ENCODE results near the gene SPON2.
A peak's percentile ranks its signal among the peaks of the same experiment; 100 is the strongest.

Gene SPON2

GRCh38 chr4:1204828-1205585 is 32.6 kb upstream of the SPON2 start:
- CTCF ChIA-PET, result no interaction called here
- H3K27ac Mint-ChIP-seq, result no peak overlapping the region

DNA sequence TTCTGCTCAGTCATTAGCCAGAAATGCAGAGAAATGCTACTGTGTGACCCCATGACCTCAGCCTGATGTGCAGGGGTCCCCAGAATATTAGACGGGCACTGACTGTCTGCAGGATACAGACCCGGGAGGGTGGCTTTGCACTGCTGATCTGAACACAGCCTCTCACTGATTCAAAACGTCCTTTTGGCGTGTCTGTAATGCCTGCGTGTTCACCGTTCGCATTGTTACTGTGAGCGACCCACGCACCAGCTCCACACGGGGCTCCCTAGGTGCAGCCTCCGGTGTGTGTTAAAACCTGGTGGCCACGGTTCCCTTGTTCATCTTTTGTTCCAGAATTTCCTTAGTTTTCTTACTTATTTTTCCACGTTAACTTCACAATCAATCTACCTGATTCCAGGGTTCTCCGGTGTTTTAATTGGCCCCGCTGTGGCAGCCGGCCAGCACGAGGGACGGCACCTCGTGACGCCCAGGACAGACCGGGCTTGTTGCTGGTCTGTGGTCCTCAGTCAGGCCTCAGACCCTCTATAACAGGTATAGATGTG is 32.0 kb upstream of the SPON2 start:
- no peaks in the 10 kb centered on the region for H3K9me3 Mint-ChIP-seq
- H3K4me1 Mint-ChIP-seq, result peaks cover 47% of the 10 kb centered on the region
- H3K27ac Mint-ChIP-seq, result peak overlapping the region; percentile 70
- peaks cover 9% of the 10 kb centered on the region for H3K36me3 Mint-ChIP-seq
- no peaks in the 10 kb centered on the region for H3K27me3 Mint-ChIP-seq
- CTCF ChIA-PET, result interaction anchor here (1.2 to 3.0 kb wide), 2 partner anchors 13 to 37 kb away, joined by 3 to 15 read pairs; no protein-coding TSS in a partner anchor
- H3K4me3 Mint-ChIP-seq, result no peak overlapping the region
- DNase-seq, result no peak

More at GRCh38 chr4:1204828-1205585, 32.6 kb upstream of the SPON2 start:
- Mint-ChIP-seq H3K36me3 (peaks cover 9% of the 10 kb centered on the region), H3K4me1 (peaks cover 42% of the 10 kb centered on the region), H3K9me3 (no peaks in the 10 kb centered on the region), H3K27me3 (no peaks in the 10 kb centered on the region), H3K4me3 (no peak overlapping the region)
- peak; percentile 10 for DNase-seq

DNA sequence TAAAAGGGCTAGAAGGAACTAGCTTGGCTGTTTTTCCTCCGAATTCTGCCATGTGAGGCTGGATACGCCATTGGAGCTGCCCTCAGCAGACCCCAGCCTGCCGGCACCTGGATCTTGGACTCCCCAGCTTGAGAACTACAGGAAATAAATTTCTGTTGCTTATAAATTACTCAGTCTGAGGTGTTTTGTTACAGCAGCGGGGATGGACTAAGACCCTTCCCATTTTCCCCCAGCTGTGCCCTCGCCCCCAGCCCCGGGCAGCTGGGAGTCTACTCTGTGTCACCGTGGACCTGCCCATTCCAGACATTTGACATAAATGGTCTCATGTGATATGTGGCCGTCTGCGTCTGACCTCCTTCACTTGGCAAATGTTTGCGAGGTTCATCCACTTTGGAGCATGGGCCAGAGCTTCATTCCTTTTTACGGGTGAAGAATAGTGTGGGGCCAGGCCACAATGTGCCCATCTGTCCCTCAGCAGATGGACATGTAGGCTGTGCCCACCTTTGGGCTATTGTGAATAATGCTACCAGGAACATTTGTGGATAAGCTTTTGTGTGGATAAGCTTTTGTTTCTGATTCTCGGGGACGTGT is 30.7 kb upstream of the SPON2 start:
- DNase-seq, result no peak
- H3K4me1 Mint-ChIP-seq, result peaks cover 52% of the 10 kb centered on the region
- CTCF ChIA-PET, result interaction anchor here (0.6 to 3.0 kb wide), 5 partner anchors 14 to 85 kb away, joined by 3 to 15 read pairs (median 3); no protein-coding TSS in a partner anchor
- peaks cover 9% of the 10 kb centered on the region for H3K36me3 Mint-ChIP-seq
- H3K27ac Mint-ChIP-seq, result peak overlapping the region; percentile 100
- H3K4me3 Mint-ChIP-seq, result no peak overlapping the region
- no peaks in the 10 kb centered on the region for H3K27me3 Mint-ChIP-seq
- no peaks in the 10 kb centered on the region for H3K9me3 Mint-ChIP-seq

DNA sequence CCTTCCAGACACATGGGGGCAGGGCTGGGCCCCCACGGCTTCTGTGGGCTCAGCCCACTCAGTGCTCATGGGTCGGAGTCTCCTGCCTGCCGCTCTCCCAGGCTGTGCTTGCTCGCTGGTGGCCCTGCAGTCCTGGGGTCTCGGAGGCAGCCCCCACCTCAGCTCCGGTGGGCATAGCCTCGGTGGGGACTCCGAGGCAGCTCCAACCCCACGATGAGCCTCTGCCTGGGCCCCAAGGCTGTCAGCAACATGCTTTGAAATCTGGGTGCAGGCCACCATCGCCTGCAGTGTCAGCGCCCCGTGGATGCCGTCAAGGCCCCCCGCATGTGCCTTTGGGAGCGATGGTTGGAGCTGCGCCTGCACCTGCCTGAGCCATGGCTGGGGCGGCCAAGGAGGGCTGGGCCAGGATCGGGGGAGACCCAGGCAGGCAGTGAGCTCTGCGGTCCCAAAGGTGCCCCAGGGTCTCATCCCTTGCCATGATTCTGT is 30.2 kb upstream of the SPON2 start:
- Mint-ChIP-seq H3K36me3 (peaks cover 12% of the 10 kb centered on the region), H3K4me1 (peaks cover 52% of the 10 kb centered on the region), H3K27me3 (no peaks in the 10 kb centered on the region), H3K4me3 (peak overlapping the region; percentile 84), H3K27ac (peak overlapping the region; percentile 100), H3K9me3 (no peaks in the 10 kb centered on the region)
- CTCF ChIA-PET, result interaction anchor here (0.6 to 3.0 kb wide), 5 partner anchors 36 to 86 kb away, joined by 3 to 15 read pairs (median 4); no protein-coding TSS in a partner anchor
- no peak for DNase-seq

GRCh38 chr4:1201851-1202525 is 29.6 kb upstream of the SPON2 start:
- CTCF ChIA-PET, result interaction anchor here (1.0 to 3.0 kb wide), 3 partner anchors 35 to 87 kb away, joined by 3 to 15 read pairs (median 4); no protein-coding TSS in a partner anchor
- Mint-ChIP-seq H3K9me3 (no peaks in the 10 kb centered on the region), H3K36me3 (peaks cover 15% of the 10 kb centered on the region), H3K27me3 (peaks cover 1% of the 10 kb centered on the region), H3K27ac (peak overlapping the region; percentile 100), H3K4me1 (peaks cover 54% of the 10 kb centered on the region), H3K4me3 (peak overlapping the region; percentile 84)
- DNase-seq, result peak; percentile 89

- H3K36me3 Mint-ChIP-seq, result peaks cover 25% of the 10 kb centered on the region
- H3K27ac Mint-ChIP-seq, result peak overlapping the region; percentile 100
- no peaks in the 10 kb centered on the region for H3K9me3 Mint-ChIP-seq
- peaks cover 5% of the 10 kb centered on the region for H3K27me3 Mint-ChIP-seq
- CTCF ChIA-PET, result interaction anchor here (0.8 kb wide), 1 partner anchor 33 kb away, joined by 5 read pairs; no protein-coding TSS in a partner anchor
- H3K4me3 Mint-ChIP-seq, result peak overlapping the region; percentile 84
- peak; percentile 48 for DNase-seq
- H3K4me1 Mint-ChIP-seq, result peaks cover 58% of the 10 kb centered on the region
Observed at GRCh38 chr4:1200425-1201035, 28.1 kb upstream of the SPON2 start.

DNA sequence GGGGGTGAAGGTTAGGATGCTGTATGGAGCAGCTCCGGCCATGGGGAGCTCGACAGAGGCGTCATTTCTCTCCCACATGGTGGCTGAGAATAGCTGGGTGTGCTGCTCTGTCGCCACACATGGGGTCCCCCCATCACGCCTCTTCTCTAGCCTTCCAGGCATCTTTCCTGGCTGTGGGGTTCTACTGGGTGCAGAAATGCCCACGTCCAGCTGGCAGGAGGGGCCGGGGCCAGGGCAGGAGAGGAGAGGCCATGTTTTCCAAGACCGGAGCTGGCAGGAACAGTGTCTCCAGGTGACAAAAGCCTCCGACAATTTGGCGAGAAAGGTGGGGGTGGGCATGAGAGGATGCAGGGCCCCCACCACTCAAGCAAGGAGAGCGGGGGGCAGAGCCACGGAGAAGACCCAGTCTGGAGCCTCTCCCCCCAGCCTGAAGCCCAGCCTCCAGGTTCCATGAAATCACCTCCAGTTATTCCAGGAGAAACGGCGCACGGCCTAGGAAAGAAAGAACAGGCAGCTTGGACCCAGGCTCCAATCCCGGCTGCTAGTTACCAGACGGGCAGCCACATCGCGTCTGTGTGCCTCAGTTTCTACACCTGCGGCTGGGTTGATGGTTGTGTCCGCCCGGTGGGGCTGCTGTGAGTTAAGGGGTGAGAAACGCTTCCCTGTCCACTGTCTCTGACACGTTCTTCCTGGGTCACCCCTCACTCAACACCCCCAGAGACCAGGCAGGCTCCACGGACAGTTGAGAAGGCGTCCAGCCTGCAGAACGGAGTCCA is 27.4 kb upstream of the SPON2 start:
- peaks cover 23% of the 10 kb centered on the region for H3K36me3 Mint-ChIP-seq
- H3K27me3 Mint-ChIP-seq, result peaks cover 5% of the 10 kb centered on the region
- H3K4me3 Mint-ChIP-seq, result peak overlapping the region; percentile 84
- peaks cover 56% of the 10 kb centered on the region for H3K4me1 Mint-ChIP-seq
- no peaks in the 10 kb centered on the region for H3K9me3 Mint-ChIP-seq
- CTCF ChIA-PET, result interaction anchor here (0.8 kb wide), 1 partner anchor 32 kb away, joined by 5 read pairs; no protein-coding TSS in a partner anchor
- peak overlapping the region; percentile 100 for H3K27ac Mint-ChIP-seq
- DNase-seq, result no peak

GRCh38 chr4:1198098-1198844 is 25.9 kb upstream of the SPON2 start:
- no peak for DNase-seq
- CTCF ChIA-PET, result no interaction called here
- no peak overlapping the region for H3K27ac Mint-ChIP-seq
- peaks cover 20% of the 10 kb centered on the region for H3K36me3 Mint-ChIP-seq
- H3K27me3 Mint-ChIP-seq, result peaks cover 5% of the 10 kb centered on the region
- no peaks in the 10 kb centered on the region for H3K9me3 Mint-ChIP-seq
- H3K4me3 Mint-ChIP-seq, result no peak overlapping the region
- peaks cover 41% of the 10 kb centered on the region for H3K4me1 Mint-ChIP-seq

GRCh38 chr4:1196421-1197183 is 24.2 kb upstream of the SPON2 start:
- no peak overlapping the region for H3K27ac Mint-ChIP-seq
- H3K9me3 Mint-ChIP-seq, result no peaks in the 10 kb centered on the region
- peaks cover 20% of the 10 kb centered on the region for H3K36me3 Mint-ChIP-seq
- CTCF ChIA-PET, result no interaction called here
- no peak overlapping the region for H3K4me3 Mint-ChIP-seq
- H3K27me3 Mint-ChIP-seq, result peaks cover 5% of the 10 kb centered on the region
- peaks cover 26% of the 10 kb centered on the region for H3K4me1 Mint-ChIP-seq
- DNase-seq, result no peak

DNA sequence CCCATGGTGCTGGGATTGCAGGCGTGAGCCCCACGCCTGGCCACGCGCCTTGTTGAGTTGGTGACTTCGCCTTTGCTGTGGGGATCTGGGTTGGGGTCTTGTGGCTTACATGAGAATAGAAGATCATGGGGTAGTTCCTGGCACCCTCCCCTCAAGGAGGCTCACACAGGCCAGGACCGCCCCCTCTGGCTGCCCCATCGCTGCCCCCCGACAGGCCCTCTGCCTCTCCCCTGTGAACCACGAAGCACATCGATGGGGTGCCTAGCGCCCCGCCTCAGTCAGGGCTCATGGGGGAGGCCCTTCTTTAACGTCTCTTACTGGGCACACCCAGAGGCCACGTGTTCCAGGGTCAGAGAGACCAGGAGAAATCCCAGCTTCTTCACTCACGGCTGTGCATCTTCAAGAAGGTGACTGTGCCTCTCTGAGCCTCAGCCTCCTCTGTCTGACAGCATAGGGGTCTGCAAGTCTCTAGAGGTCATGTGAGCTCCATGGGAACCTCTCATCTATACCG is 23.6 kb upstream of the SPON2 start:
- Mint-ChIP-seq H3K9me3 (no peaks in the 10 kb centered on the region), H3K27me3 (peaks cover 5% of the 10 kb centered on the region), H3K4me3 (no peak overlapping the region), H3K4me1 (peaks cover 20% of the 10 kb centered on the region), H3K36me3 (peaks cover 20% of the 10 kb centered on the region), H3K27ac (no peak overlapping the region)
- CTCF ChIA-PET, result no interaction called here
- no peak for DNase-seq

DNA sequence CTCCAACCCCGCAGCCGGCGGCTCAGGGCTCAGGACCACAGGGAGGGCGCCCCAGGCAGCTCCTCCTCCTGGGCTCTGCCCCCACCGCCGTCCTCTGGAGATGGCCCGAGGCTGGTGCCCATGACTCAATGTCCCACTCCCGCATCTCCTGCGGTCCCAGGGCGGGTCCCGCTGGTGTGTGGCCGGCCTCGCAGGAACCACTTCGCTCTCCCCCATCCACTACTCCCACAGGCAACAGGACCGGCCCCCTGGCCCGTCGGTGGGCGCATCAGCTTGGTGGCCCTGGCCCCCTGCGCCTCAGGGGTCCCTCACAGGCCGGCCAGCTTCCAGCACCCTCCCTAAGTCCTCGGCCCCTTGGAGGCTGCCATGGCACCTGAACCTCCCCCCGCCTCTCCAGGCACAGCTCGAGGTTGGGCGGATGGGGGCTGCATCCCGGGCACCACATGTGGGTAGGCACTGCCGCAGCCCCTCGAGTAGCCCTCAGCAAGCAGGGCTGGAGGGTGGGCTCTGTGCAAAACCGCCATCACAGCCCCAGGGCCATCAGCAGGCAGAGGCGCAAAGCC is 22.8 kb upstream of the SPON2 start:
- peaks cover 17% of the 10 kb centered on the region for H3K4me1 Mint-ChIP-seq
- no peak for DNase-seq
- H3K27ac Mint-ChIP-seq, result no peak overlapping the region
- no peak overlapping the region for H3K4me3 Mint-ChIP-seq
- no peaks in the 10 kb centered on the region for H3K9me3 Mint-ChIP-seq
- H3K27me3 Mint-ChIP-seq, result peaks cover 5% of the 10 kb centered on the region
- H3K36me3 Mint-ChIP-seq, result peaks cover 18% of the 10 kb centered on the region
- CTCF ChIA-PET, result no interaction called here
